ENCODE results near the gene CCDC159. TPM values are rescaled to one million over a fixed set of nuclear protein-coding genes. Genes with fewer than 3 reads are reported as not detected.

Gene CCDC159
- total RNA-seq, 4 donors from 2014 or later: 1.2 to 46.2 (median 16.4) TPM

DNA sequence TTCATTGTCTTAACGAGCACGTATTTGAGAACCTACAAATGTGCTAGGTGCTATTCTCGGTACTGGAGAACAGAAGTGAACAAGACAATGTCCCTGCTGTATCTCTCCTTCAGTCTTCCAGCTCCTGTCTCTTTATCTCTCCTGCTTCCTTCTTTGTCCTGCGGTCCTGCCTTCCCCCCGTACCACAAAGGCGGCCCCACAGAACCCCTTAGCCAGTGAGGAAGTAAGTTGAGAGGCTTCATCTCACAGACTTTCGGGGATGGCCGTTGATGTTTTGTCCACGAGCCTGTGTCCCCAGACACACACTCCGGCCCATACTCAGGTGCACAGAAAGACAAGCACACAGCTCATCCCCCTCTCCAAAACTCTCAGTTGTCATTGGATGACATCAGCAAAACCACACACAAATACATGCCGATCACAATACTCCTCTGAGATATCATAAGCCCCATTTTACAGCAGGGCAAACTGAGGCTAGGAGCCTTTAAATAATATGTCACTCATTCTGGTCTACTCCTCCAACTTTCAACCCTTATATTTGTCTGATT is 27.6 kb downstream of the CCDC159 start:
- peak overlapping the region; percentile 93 to 98 for H3K27ac ChIP-seq
- H3K36me3 ChIP-seq: no peaks in the 10 kb centered on the region
- H3K4me1 ChIP-seq: peaks cover 9 to 12% of the 10 kb centered on the region in 2 donors
- DNase-seq: no peak
- no peaks in the 10 kb centered on the region for H3K9me3 ChIP-seq
- H3K27me3 ChIP-seq: no peaks in the 10 kb centered on the region
- intact Hi-C loops (cut with DNase I; ENCODE audit: low total_unique reads): no loop called here
- peak overlapping the region; percentile 74 to 75 for H3K4me3 ChIP-seq
- TF ChIP-seq, protein P1, sequence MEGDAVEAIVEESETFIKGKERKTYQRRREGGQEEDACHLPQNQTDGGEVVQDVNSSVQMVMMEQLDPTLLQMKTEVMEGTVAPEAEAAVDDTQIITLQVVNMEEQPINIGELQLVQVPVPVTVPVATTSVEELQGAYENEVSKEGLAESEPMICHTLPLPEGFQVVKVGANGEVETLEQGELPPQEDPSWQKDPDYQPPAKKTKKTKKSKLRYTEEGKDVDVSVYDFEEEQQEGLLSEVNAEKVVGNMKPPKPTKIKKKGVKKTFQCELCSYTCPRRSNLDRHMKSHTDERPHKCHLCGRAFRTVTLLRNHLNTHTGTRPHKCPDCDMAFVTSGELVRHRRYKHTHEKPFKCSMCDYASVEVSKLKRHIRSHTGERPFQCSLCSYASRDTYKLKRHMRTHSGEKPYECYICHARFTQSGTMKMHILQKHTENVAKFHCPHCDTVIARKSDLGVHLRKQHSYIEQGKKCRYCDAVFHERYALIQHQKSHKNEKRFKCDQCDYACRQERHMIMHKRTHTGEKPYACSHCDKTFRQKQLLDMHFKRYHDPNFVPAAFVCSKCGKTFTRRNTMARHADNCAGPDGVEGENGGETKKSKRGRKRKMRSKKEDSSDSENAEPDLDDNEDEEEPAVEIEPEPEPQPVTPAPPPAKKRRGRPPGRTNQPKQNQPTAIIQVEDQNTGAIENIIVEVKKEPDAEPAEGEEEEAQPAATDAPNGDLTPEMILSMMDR (IDR thresholded peaks at IDR 0.05): no peak
- no peak for TF ChIP-seq POLR2A (IDR thresholded peaks at IDR 0.05)

DNA sequence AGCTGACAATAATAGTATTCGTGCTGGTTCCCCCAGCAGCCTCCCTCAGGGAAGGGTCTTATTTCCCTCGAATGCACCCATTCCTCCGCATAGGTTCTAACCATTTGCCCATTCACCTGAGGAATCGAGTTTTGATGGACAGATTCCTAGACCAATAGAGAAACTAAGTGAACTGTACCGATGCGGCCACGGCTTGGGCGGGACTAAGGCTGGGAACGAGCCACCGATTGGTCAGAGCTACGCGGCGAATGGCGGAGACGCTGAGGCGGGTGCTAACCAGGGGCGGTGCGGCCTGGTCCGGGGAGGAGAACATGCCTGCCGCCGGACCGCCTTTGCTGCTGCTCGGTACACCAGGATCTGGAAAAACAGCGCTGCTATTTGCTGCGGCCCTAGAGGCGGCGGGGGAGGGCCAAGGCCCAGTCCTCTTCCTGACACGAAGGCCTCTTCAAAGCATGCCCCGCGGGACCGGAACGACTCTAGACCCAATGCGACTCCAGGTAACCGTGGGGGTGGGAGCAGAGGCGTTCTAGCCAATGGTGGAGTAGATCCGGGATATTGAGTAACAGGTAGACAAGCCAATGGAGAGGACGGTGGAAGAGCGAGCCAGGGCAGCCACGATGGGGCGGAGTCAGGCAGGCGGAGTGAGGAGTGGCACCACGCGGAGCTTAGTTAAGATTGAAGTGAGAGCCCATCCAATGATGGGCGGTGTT is 28.3 kb downstream of the CCDC159 start, which contains the start of gene SWSAP1:
TSS of gene SWSAP1 (plus strand) at position 234 of the 710 bp plus-strand sequence. CDS start at position 249, 15 bp downstream.
- peak within 1 kb of the TSS; percentile 74 to 75 for H3K4me3 ChIP-seq
- no peaks in the 10 kb centered on the region for H3K9me3 ChIP-seq
- H3K36me3 ChIP-seq: no peaks in the 10 kb centered on the region
- peaks cover 9 to 12% of the 10 kb centered on the region in 2 donors for H3K4me1 ChIP-seq
- peak; percentile 98 to 99 for DNase-seq
- H3K27ac ChIP-seq: peak within 1 kb of the TSS; percentile 93 to 98
- H3K27me3 ChIP-seq: no peaks in the 10 kb centered on the region
- TF ChIP-seq, protein P1 (IDR thresholded peaks at IDR 0.05): peak in 1 of 4 experiments; percentile 1
- peak in 1 of 2 donors; percentile 55 for TF ChIP-seq POLR2A (IDR thresholded peaks at IDR 0.05)
- intact Hi-C loops (cut with DNase I; ENCODE audit: low total_unique reads): no loop called here

DNA sequence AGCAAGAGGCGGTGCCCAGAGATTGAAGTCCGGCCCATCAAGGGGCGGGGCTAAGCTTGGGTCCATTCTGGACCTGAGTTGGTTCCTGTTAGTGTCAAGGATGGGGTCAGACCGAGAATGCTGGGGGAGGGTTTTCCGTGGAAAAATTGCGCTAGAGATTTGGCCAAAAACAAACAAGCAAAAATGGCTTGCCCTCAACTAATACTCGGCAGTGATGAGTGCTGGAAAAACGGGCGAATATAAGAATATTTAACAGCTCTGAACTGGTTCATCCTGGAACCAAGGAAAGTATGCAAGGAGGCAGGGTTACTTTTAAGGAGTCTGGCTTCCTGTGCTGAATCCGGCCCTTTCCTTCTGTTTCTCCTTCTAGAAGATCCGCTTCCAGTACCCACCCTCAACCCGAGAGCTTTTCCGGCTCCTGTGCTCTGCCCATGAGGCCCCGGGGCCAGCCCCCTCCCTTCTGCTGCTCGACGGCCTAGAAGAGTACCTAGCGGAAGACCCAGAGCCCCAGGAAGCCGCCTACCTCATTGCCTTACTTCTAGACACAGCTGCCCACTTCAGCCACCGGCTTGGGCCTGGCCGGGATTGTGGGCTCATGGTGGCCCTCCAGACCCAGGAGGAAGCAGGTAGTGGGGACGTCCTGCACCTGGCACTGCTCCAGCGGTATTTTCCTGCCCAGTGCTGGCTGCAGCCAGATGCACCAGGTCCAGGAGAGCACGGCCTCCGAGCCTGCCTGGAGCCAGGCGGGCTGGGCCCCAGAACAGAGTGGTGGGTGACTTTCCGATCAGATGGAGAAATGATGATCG is 29.0 kb downstream of the CCDC159 start:
- H3K4me3 ChIP-seq: peak overlapping the region; percentile 51 to 75
- H3K4me1 ChIP-seq: peaks cover 9 to 12% of the 10 kb centered on the region in 2 donors
- H3K27ac ChIP-seq: peak overlapping the region; percentile 93 to 94
- no peaks in the 10 kb centered on the region for H3K36me3 ChIP-seq
- H3K9me3 ChIP-seq: no peaks in the 10 kb centered on the region
- intact Hi-C loops (cut with DNase I; ENCODE audit: low total_unique reads): no loop called here
- peak; percentile 55 to 64 for DNase-seq
- no peaks in the 10 kb centered on the region for H3K27me3 ChIP-seq
- TF ChIP-seq, protein P1 (IDR thresholded peaks at IDR 0.05): peak in 1 of 4 experiments; percentile 2
- TF ChIP-seq POLR2A (IDR thresholded peaks at IDR 0.05): peak; percentile 54 to 91

DNA sequence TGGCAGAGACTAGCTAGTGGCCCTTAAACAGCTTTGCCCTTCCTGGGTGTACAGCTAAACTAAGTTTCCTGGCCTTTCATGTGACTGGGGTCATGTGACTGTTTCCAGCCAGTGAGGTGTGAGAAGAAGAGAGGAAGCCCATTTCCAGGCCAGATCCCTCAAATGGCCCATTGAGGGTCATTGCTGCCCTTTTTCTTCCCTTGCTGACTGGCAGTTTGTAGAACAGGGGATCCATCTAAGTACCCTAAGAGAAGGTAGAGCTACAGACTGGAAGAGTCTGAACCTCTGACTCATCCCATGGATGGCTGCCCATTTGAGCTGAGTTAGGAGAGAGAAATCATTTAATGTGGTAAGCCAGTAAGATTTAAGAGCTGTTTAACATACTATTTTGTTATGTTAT is 30.9 kb downstream of the CCDC159 start:
- H3K4me1 ChIP-seq: peaks cover 12 to 15% of the 10 kb centered on the region in 2 donors
- peak overlapping the region; percentile 63 to 93 for H3K27ac ChIP-seq
- H3K36me3 ChIP-seq: no peaks in the 10 kb centered on the region
- H3K4me3 ChIP-seq: no peak overlapping the region
- TF ChIP-seq, protein P1 (IDR thresholded peaks at IDR 0.05): no peak
- no peak for TF ChIP-seq POLR2A (IDR thresholded peaks at IDR 0.05)
- peaks cover under 1 to 5% of the 10 kb centered on the region in 2 donors for H3K27me3 ChIP-seq
- intact Hi-C loops (cut with DNase I; ENCODE audit: low total_unique reads): no loop called here
- H3K9me3 ChIP-seq: no peaks in the 10 kb centered on the region
- peak; percentile 64 to 84 for DNase-seq
